ENCODE data around the gene ZNF217. TPM values are rescaled to one million over a fixed set of nuclear protein-coding genes. Genes with fewer than 3 reads are reported as not detected.

ZNF217 gene
- 13.1 to 23.4 TPM (median 22.1 TPM) in 5 replicates for total RNA-seq (2022; extraction: Qiagen RNA extraction; ENCODE audit: low read depth)

DNA sequence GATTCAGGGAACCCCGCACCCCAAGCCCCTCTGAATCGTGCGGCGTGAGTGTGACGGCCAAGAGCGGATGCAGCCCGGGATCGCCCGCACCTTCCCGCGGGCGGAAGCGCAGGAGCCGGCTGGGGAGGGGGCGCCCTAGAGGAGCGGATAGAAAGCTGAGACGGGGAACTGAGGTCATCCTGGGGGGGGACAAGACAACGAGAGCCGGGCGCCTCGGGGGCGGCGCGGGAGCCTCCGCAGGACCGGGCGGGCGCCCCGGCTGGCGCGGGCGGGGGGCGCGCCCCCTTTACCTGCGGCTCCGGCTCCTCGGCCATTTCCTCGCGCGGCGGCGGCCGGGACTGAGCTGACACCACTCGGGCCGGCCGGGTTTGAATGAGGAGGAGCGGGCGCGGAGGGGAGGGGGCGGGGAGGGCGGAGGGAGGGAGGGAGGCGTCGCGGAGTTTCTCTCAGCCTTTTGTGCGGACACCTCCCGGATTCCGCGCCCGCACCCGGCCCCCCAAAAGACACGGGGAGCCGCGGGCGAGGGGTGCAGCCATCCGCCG is at the start of gene ZNF217:
Gene ZNF217, minus strand, starts transcription at position 374 of the 542 bp plus-strand sequence. CDS start 11,013 bp downstream, outside the sequence.

All from A549 treated with GW870086 at 1 μM for 4 hours (cell line).